OCI-LY7 (cell line): ENCODE data around the gene FTH1. TPM values are rescaled to one million over a fixed set of nuclear protein-coding genes. Genes with fewer than 3 reads are reported as not detected.
A peak's percentile ranks its signal among the peaks of the same experiment; 100 is the strongest.

Experiments used
- BruUV-seq: library from RNA; stranded (reverse); fragments of 400-500 nt; replicated peaks from 2 replicates; lab custom pipeline; 2021; lab: Mats Ljungman, UMichigan
- CTCF ChIA-PET: fragments of 300-600 bp; sonication (Branson Sonifier 250); formaldehyde crosslinking; loops from one replicate; lab custom pipeline; 2022; ENCODE audit warnings: antibody characterized with exemption; ENCODE audit not compliant: unreplicated experiment; lab: Charles Lee
- POLR2A ChIA-PET: fragments of 300-600 bp; sonication (Branson Sonifier 250); formaldehyde crosslinking; loops from one replicate; lab custom pipeline; 2022; ENCODE audit warnings: antibody characterized with exemption; lab: Charles Lee
- DNase-seq: peaks from one replicate; pipeline ENCODE4 v3.0.0-alpha.2; 2015; ENCODE audit warnings: low spot score
- H2AFZ ChIP-seq: fragments of 200-600 bp; sonication (generic), shearing (Covaris generic); 2 replicates; pipeline ENCODE4 v1.6.1; 2014; ENCODE audit warnings: mild to moderate bottlenecking, antibody characterized with exemption, low read length, moderate library complexity
- H3K27ac ChIP-seq: fragments of 200-600 bp; sonication (generic); 2 replicates; pipeline ENCODE4 v1.5.1; 2014; ENCODE audit warnings: mixed run types, low read depth, mild to moderate bottlenecking, moderate library complexity, low read length, inconsistent platforms; ENCODE audit not compliant: poor library complexity, severe bottlenecking
- H3K36me3 ChIP-seq: fragments of 200-600 bp; sonication (generic); 2 replicates; pipeline ENCODE4 v1.6.1; 2014; ENCODE audit warnings: mild to moderate bottlenecking, antibody characterized with exemption, low read length, moderate library complexity, mixed read lengths; ENCODE audit not compliant: insufficient read depth
- H3K4me1 ChIP-seq: fragments of 200-600 bp; sonication (generic); 2 replicates; pipeline ENCODE4 v1.5.1; 2014; ENCODE audit warnings: mild to moderate bottlenecking, low read length; ENCODE audit not compliant: insufficient read depth, poor library complexity, severe bottlenecking
- H3K4me2 ChIP-seq: fragments of 200-600 bp; sonication (generic); 2 replicates; pipeline ENCODE4 v1.6.1; 2014; ENCODE audit warnings: mild to moderate bottlenecking, low read length
- H3K4me3 ChIP-seq: fragments of 200-600 bp; sonication (generic); 2 replicates; pipeline ENCODE4 v1.5.1; 2014; ENCODE audit warnings: mild to moderate bottlenecking, low read depth, low read length; ENCODE audit not compliant: poor library complexity, severe bottlenecking
- H3K79me2 ChIP-seq: fragments of 200-600 bp; sonication (generic); 2 replicates; pipeline ENCODE4 v1.6.1; 2016; ENCODE audit warnings: low read depth, mild to moderate bottlenecking, low read length, moderate library complexity, mixed read lengths; ENCODE audit not compliant: insufficient read depth
- H3K9me2 ChIP-seq: fragments of 200-600 bp; sonication (generic); 2 replicates; pipeline ENCODE4 v1.6.1; 2016; ENCODE audit warnings: mild to moderate bottlenecking, low read length, mixed read lengths; ENCODE audit not compliant: insufficient read depth
- H3K9me3 ChIP-seq: fragments of 200-600 bp; sonication (generic); 2 replicates; pipeline ENCODE4 v1.6.1; 2014; ENCODE audit warnings: mild to moderate bottlenecking, mixed run types, low read length, mixed read lengths
- H4K20me1 ChIP-seq: fragments of 200-600 bp; sonication (generic); 2 replicates; pipeline ENCODE4 v1.6.1; 2014; ENCODE audit warnings: mild to moderate bottlenecking, antibody characterized with exemption, low read length, moderate library complexity, mixed read lengths; ENCODE audit not compliant: insufficient read depth
- CTCF ChIP-seq: fragments of 200-600 bp; sonication (generic); conservative IDR thresholded peaks from 2 replicates; pipeline ENCODE4 v1.5.1; 2014; ENCODE audit warnings: mild to moderate bottlenecking, antibody characterized with exemption, low read length, moderate library complexity, mixed read lengths
- EZH2phosphoT487 ChIP-seq: fragments of 200-600 bp; sonication (generic); IDR thresholded peaks from 2 replicates; pipeline ENCODE4 v1.6.1; 2018; ENCODE audit warnings: low read depth, borderline replicate concordance, mild to moderate bottlenecking, mixed run types, antibody characterized with exemption, low read length, moderate library complexity, mixed read lengths
- intact Hi-C: fragments of 100-400 bp; cut with micrococcal nuclease; formaldehyde crosslinking; loops from one replicate; pipeline ENCODE4 v1.10.0; 2022; ENCODE audit not compliant: unreplicated experiment
- total RNA-seq, 2 experiments: library from RNA; depleted of rRNA in 1 of 2; stranded (reverse); fragments of >200 nt in 1 of 2; shearing (Covaris generic) in 1 of 2; gene quantifications; 2 replicates each; pipeline ENCODE4 v1.2.3, GENCODE V29; 2014 to 2022

Gene FTH1
- total RNA-seq, 2 experiments from 2014 or later, result 153 to 185 TPM

- ChIA-PET POLR2A (interaction anchor here (1.4 to 1.5 kb wide), 2 partner anchors 26 to 108 kb away, joined by 3 read pairs; no protein-coding TSS in a partner anchor), CTCF (no interaction called here)
- Histone ChIP-seq H3K79me2 (no peaks in the 10 kb centered on the region), H4K20me1 (no peaks in the 10 kb centered on the region), H3K36me3 (no peaks in the 10 kb centered on the region), H3K4me3 (no peak overlapping the region), H3K4me2 (no peak overlapping the region), H3K27ac (no peak overlapping the region), H2AFZ (no peak overlapping the region), H3K9me3 (no peaks in the 10 kb centered on the region), H3K4me1 (peaks cover 36% of the 10 kb centered on the region), H3K9me2 (no peaks in the 10 kb centered on the region)
- no TSS peak for BruUV-seq
- intact Hi-C loops, result no loop called here
- DNase-seq, result no peak
- no peak for TF ChIP-seq CTCF
- no peak for TF ChIP-seq EZH2phosphoT487
Observed at GRCh38 chr11:61973476-61974162, 6.2 kb upstream of the FTH1 start.

GRCh38 chr11:61972672-61973475, 5.4 kb upstream of the FTH1 start:
- DNase-seq, result no peak
- Histone ChIP-seq H3K9me3 (no peaks in the 10 kb centered on the region), H3K27ac (no peak overlapping the region), H3K79me2 (no peaks in the 10 kb centered on the region), H2AFZ (no peak overlapping the region; the same call in 1 of the 2 replicates), H3K4me2 (peak overlapping the region; percentile 15; the same call in 1 of the 2 replicates), H3K4me1 (peaks cover 44% of the 10 kb centered on the region), H3K9me2 (no peaks in the 10 kb centered on the region), H3K4me3 (no peak overlapping the region), H3K36me3 (no peaks in the 10 kb centered on the region), H4K20me1 (no peaks in the 10 kb centered on the region)
- ChIA-PET CTCF (no interaction called here), POLR2A (interaction anchor here (0.7 to 1.5 kb wide), 5 partner anchors 10 to 109 kb away, joined by 3 to 4 read pairs (median 3); no protein-coding TSS in a partner anchor)
- no peak for TF ChIP-seq EZH2phosphoT487
- no peak for TF ChIP-seq CTCF
- intact Hi-C loops, result no loop called here
- no TSS peak for BruUV-seq
